Activated CD4-positive, alpha-beta T cell treated with anti-CD3 and anti-CD28 coated beads, Interleukin-2, amount 50 U/mL, for 4 hours (primary cell): Measurements from ENCODE around the gene CAMSAP1.

Experiments used
- DNase-seq, 2 experiments: peaks; one replicate each; pipeline ENCODE4 v3.0.0-alpha.2; 2020

The CAMSAP1 gene

GRCh38 chr9:135878528-135879236 is 28.7 kb downstream of the CAMSAP1 start:
- DNase-seq, result no peak

- no peak for DNase-seq
These were observed 29.4 kb downstream of the CAMSAP1 start for GRCh38 chr9:135877791-135878527.

GRCh38 chr9:135876936-135877335 is 30.4 kb downstream of the CAMSAP1 start:
- DNase-seq, result no peak

- DNase-seq, result no peak
These were observed 32.5 kb downstream of the CAMSAP1 start for GRCh38 chr9:135874859-135875258.

GRCh38 chr9:135869909-135870308 is 37.4 kb downstream of the CAMSAP1 start:
- no peak for DNase-seq

GRCh38 chr9:135865531-135865930 is 41.8 kb downstream of the CAMSAP1 start:
- DNase-seq, result no peak

- DNase-seq, result peak; percentile 76 to 83
These were observed 42.8 kb downstream of the CAMSAP1 start for GRCh38 chr9:135864447-135865049.

- DNase-seq, result no peak
These were observed 44.5 kb downstream of the CAMSAP1 start for GRCh38 chr9:135862809-135863208.

GRCh38 chr9:135858491-135859185 is 48.7 kb downstream of the CAMSAP1 start:
- DNase-seq, result no peak

- no peak for DNase-seq
These were observed 49.5 kb downstream of the CAMSAP1 start for GRCh38 chr9:135857843-135858242.

- no peak for DNase-seq
These were observed 50.0 kb downstream of the CAMSAP1 start for GRCh38 chr9:135857371-135857786.

- DNase-seq, result no peak
These were observed 55.6 kb downstream of the CAMSAP1 start for GRCh38 chr9:135851748-135852147.

GRCh38 chr9:135850737-135851136 is 56.6 kb downstream of the CAMSAP1 start:
- no peak for DNase-seq

- no peak for DNase-seq
These were observed 58.2 kb downstream of the CAMSAP1 start for GRCh38 chr9:135849181-135849580.

GRCh38 chr9:135848341-135849047 is 58.9 kb downstream of the CAMSAP1 start:
- DNase-seq, result no peak

GRCh38 chr9:135847833-135848232 is 59.5 kb downstream of the CAMSAP1 start:
- DNase-seq, result no peak

- no peak for DNase-seq
These were observed 66.8 kb downstream of the CAMSAP1 start for GRCh38 chr9:135840539-135840938.

- DNase-seq, result no peak
These were observed 67.2 kb downstream of the CAMSAP1 start for GRCh38 chr9:135840107-135840506.

- no peak for DNase-seq
These were observed 67.8 kb downstream of the CAMSAP1 start for GRCh38 chr9:135839516-135839915.

GRCh38 chr9:135835131-135835530 is 72.2 kb downstream of the CAMSAP1 start:
- DNase-seq, result no peak

GRCh38 chr9:135833864-135834263 is 73.5 kb downstream of the CAMSAP1 start:
- DNase-seq, result no peak

GRCh38 chr9:135830496-135830895 is 76.8 kb downstream of the CAMSAP1 start:
- no peak for DNase-seq

GRCh38 chr9:135828656-135829055 is 78.7 kb downstream of the CAMSAP1 start:
- DNase-seq, result no peak
